Activated T-cell treated with anti-CD3 and anti-CD28 coated beads, Interleukin-2, amount 50 U/mL, for 24 hours (primary cell): ENCODE data around the gene ZC3H7A.
"Not testable (repeated sequence)": the region's sequence is repeated elsewhere in the genome, so short reads cannot be mapped to it uniquely, and the experiment has no call there.

Experiments used
- DNase-seq: peaks from one replicate; pipeline ENCODE4 v3.0.0-alpha.2; 2020
- H3K27ac Mint-ChIP-seq: 2 replicates; pipeline ENCODE4 v1.8.0; 2020; ENCODE audit warnings: mild to moderate bottlenecking, mixed read lengths
- H3K27me3 Mint-ChIP-seq: 2 replicates; pipeline ENCODE4 v1.8.0; 2020; ENCODE audit warnings: mixed read lengths
- H3K36me3 Mint-ChIP-seq: 2 replicates; pipeline ENCODE4 v1.8.0; 2020; ENCODE audit warnings: low read depth, mixed read lengths
- H3K4me1 Mint-ChIP-seq: 2 replicates; pipeline ENCODE4 v1.8.0; 2020; ENCODE audit warnings: low read depth, mixed read lengths
- H3K4me3 Mint-ChIP-seq: 2 replicates; pipeline ENCODE4 v1.8.0; 2020; ENCODE audit warnings: mild to moderate bottlenecking, moderate library complexity, mixed read lengths
- H3K9me3 Mint-ChIP-seq: 2 replicates; pipeline ENCODE4 v1.8.0; 2020; ENCODE audit warnings: mixed read lengths

ZC3H7A gene

GRCh38 chr16:11794996-11795886 lies 1.8 kb downstream of the ZC3H7A start:
- Mint-ChIP-seq H3K27me3 (no peaks in the 10 kb centered on the region), H3K4me3 (peak overlapping the region; percentile 89), H3K4me1 (peaks cover 78% of the 10 kb centered on the region), H3K9me3 (no peaks in the 10 kb centered on the region), H3K27ac (peak overlapping the region; percentile 94), H3K36me3 (peaks cover 59% of the 10 kb centered on the region)
- no peak for DNase-seq

DNA sequence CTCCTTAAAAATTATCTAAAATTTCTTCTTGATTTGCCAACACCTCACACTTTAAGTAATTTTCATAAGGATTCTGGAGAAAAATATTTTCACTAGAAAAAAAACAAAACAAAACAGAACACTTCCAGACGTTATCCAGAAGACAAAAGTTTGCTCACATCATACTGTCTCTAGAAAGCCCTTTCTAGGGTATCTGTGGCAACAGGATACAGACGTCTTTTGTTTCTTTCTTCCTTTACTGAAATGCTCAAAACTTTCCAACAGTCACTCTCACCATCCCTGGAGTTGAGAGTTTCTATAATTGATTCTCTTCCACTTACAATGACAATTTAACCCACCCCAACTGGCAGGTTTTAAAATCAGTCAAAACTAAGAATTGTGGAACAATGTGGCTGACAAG lies 2.6 kb downstream of the ZC3H7A start:
- no peak for DNase-seq
- Mint-ChIP-seq H3K27me3 (no peaks in the 10 kb centered on the region), H3K27ac (peak overlapping the region; percentile 94), H3K9me3 (no peaks in the 10 kb centered on the region), H3K4me1 (peaks cover 75% of the 10 kb centered on the region), H3K4me3 (peak overlapping the region; percentile 89), H3K36me3 (peaks cover 64% of the 10 kb centered on the region)

GRCh38 chr16:11793840-11794239 lies 3.2 kb downstream of the ZC3H7A start:
- peak overlapping the region; percentile 94 for H3K27ac Mint-ChIP-seq
- H3K4me1 Mint-ChIP-seq: peaks cover 72% of the 10 kb centered on the region
- H3K9me3 Mint-ChIP-seq: no peaks in the 10 kb centered on the region
- peak overlapping the region; percentile 89 for H3K4me3 Mint-ChIP-seq
- DNase-seq: peak; percentile 29
- no peaks in the 10 kb centered on the region for H3K27me3 Mint-ChIP-seq
- H3K36me3 Mint-ChIP-seq: peaks cover 66% of the 10 kb centered on the region

GRCh38 chr16:11792410-11793241 lies 4.4 kb downstream of the ZC3H7A start:
- DNase-seq: peak; percentile 31
- peak overlapping the region; percentile 94 for H3K27ac Mint-ChIP-seq
- no peaks in the 10 kb centered on the region for H3K9me3 Mint-ChIP-seq
- peaks cover 61% of the 10 kb centered on the region for H3K36me3 Mint-ChIP-seq
- H3K4me3 Mint-ChIP-seq: peak overlapping the region; percentile 32
- H3K4me1 Mint-ChIP-seq: peaks cover 70% of the 10 kb centered on the region
- no peaks in the 10 kb centered on the region for H3K27me3 Mint-ChIP-seq

- Mint-ChIP-seq H3K27ac (peak overlapping the region; percentile 83), H3K4me1 (peaks cover 84% of the 10 kb centered on the region), H3K4me3 (peak overlapping the region; percentile 0), H3K27me3 (no peaks in the 10 kb centered on the region), H3K36me3 (peaks cover 55% of the 10 kb centered on the region), H3K9me3 (no peaks in the 10 kb centered on the region)
- peak; percentile 16 for DNase-seq
Observed at GRCh38 chr16:11791144-11791828, 5.8 kb downstream of the ZC3H7A start.

DNA sequence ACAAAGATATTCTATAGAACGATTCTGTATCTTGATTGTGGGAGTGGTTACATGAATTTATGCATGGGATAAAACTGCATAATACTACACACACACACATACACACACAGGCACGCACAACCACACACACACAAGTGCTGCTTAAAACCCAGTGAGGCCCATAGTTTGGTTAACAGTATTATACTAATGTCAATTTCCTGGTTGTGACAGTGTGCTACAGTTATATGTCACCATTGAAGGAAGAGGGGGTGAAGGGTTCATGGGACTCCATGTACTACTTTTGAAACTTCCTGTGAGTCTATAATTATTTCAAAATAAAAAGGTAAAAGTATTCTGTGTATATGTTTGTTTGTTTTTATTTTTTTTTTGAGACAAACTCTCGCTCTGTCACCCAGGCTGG lies 8.1 kb downstream of the ZC3H7A start:
- Mint-ChIP-seq H3K27ac (peak overlapping the region; percentile 80), H3K27me3 (no peaks in the 10 kb centered on the region), H3K9me3 (no peaks in the 10 kb centered on the region), H3K36me3 (peaks cover 34% of the 10 kb centered on the region), H3K4me3 (no peak overlapping the region), H3K4me1 (peaks cover 81% of the 10 kb centered on the region)
- peak; percentile 2 for DNase-seq

DNA sequence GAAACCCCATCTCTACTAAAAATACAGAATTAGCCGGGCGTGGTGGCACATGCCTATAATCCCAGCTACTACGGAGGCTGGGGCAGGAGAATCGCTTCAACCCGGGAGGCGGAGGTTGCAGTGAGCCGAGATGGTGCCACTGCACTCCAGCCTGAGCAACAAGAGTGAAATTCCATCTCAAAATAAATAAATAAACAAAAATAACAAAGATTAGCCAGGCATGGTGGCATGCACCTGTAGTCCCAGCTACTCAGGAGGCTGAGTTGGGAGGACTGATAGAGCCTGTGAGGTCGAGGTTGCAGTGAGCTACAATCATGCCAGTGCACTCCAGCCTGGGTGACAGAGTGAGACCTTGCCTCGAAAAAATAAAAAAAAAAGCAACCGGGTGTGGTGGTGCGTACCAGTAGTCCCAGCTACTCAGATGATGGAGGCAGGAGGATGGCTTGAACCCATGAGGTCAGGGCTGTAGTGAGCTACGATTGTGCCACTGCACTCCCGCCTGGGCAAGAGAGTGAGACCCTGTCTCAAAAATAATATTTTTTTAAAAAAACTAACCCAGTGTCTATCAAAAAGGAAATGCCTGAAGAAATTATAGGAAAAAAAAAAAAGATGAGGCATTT lies 12.0 kb downstream of the ZC3H7A start:
- not testable (repeated sequence) for H3K4me3 Mint-ChIP-seq, H3K27me3 Mint-ChIP-seq, DNase-seq, H3K9me3 Mint-ChIP-seq
- Mint-ChIP-seq H3K4me1 (peaks cover 83% of the 10 kb centered on the region), H3K27ac (peak overlapping the region; percentile 87), H3K36me3 (peaks cover 35% of the 10 kb centered on the region)

GRCh38 chr16:11784381-11784780 lies 12.7 kb downstream of the ZC3H7A start:
- DNase-seq, H3K9me3 Mint-ChIP-seq, H3K27me3 Mint-ChIP-seq: not testable (repeated sequence)
- Mint-ChIP-seq H3K4me3 (peak overlapping the region; percentile 28), H3K4me1 (peaks cover 79% of the 10 kb centered on the region), H3K36me3 (peaks cover 37% of the 10 kb centered on the region), H3K27ac (peak overlapping the region; percentile 87)

DNA sequence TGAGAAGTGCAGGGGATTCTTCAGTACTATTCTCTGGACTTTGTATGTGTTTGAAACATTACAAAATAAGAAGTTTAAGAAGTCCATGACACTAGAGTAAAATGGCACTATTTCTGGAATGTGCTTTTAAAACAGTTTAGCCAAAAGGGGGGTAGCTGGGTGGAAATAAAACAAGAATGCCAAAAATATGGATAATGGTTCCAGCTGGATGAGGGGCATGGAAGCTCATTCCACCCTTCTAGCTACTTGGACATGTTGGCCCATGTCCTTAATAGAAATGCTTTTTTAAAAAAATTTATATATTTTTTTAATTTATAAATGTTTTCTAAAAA lies 13.1 kb downstream of the ZC3H7A start:
- Mint-ChIP-seq H3K9me3 (no peaks in the 10 kb centered on the region), H3K36me3 (peaks cover 40% of the 10 kb centered on the region), H3K27ac (peak overlapping the region; percentile 98), H3K27me3 (no peaks in the 10 kb centered on the region), H3K4me3 (peak overlapping the region; percentile 74), H3K4me1 (peaks cover 78% of the 10 kb centered on the region)
- DNase-seq: no peak

GRCh38 chr16:11783319-11784037 lies 13.6 kb downstream of the ZC3H7A start:
- H3K4me3 Mint-ChIP-seq: peak overlapping the region; percentile 74
- peak overlapping the region; percentile 98 for H3K27ac Mint-ChIP-seq
- no peaks in the 10 kb centered on the region for H3K9me3 Mint-ChIP-seq
- no peaks in the 10 kb centered on the region for H3K27me3 Mint-ChIP-seq
- DNase-seq: peak; percentile 62
- peaks cover 73% of the 10 kb centered on the region for H3K4me1 Mint-ChIP-seq
- H3K36me3 Mint-ChIP-seq: peaks cover 44% of the 10 kb centered on the region

DNA sequence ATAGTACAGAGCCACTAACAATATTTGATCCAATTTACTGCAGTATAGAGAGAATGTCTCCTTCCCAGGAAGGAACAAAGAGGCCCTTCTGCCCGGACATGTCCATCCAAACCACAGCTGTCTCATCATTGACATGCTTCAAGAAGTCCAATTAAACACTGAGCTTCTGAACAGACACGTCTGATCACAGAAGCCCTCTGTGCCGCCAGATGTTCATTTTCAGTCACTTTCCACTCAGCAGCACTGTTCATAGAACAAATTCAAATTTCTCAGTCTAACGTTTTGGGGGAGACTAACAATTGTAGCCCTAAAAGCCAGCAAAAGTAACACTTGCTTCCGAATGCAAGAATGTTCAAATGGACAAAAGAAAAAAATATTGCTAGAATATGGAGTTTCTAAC lies 15.3 kb downstream of the ZC3H7A start:
- Mint-ChIP-seq H3K4me3 (peak overlapping the region; percentile 74), H3K36me3 (peaks cover 52% of the 10 kb centered on the region), H3K27me3 (no peaks in the 10 kb centered on the region), H3K4me1 (peaks cover 59% of the 10 kb centered on the region), H3K27ac (peak overlapping the region; percentile 98), H3K9me3 (no peaks in the 10 kb centered on the region)
- DNase-seq: no peak

GRCh38 chr16:11780991-11781680 lies 15.9 kb downstream of the ZC3H7A start:
- Mint-ChIP-seq H3K4me1 (peaks cover 52% of the 10 kb centered on the region), H3K36me3 (peaks cover 59% of the 10 kb centered on the region), H3K27ac (peak overlapping the region; percentile 69), H3K27me3 (no peaks in the 10 kb centered on the region), H3K4me3 (no peak overlapping the region), H3K9me3 (no peaks in the 10 kb centered on the region)
- no peak for DNase-seq

DNA sequence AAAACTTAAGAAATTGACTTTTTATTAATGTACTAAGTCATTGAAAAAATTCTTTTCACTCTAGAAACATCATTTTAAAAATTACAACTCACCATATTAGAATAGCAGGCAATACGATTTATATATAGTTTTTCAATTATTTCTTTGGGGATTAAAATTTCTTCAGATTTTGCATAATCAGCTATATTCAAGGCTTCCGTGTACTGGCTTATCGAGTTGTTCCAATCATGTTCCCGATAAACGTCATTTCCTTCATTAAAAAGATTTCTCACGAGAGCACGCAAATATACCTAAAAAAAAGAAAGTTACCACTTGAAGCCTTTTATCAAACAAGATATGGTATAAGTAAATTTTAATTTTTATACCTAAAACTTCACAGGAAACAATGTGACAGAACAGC lies 18.0 kb downstream of the ZC3H7A start:
- no peak overlapping the region for H3K4me3 Mint-ChIP-seq
- H3K4me1 Mint-ChIP-seq: peaks cover 38% of the 10 kb centered on the region
- peaks cover 76% of the 10 kb centered on the region for H3K36me3 Mint-ChIP-seq
- no peak overlapping the region for H3K27ac Mint-ChIP-seq
- H3K9me3 Mint-ChIP-seq: no peaks in the 10 kb centered on the region
- H3K27me3 Mint-ChIP-seq: no peaks in the 10 kb centered on the region
- no peak for DNase-seq
